Measurements from ENCODE around the gene MSI2.
A peak's percentile ranks its signal among the peaks of the same experiment; 100 is the strongest.

MSI2 gene

GRCh38 chr17:57431415-57431814 lies 175.1 kb downstream of the MSI2 start:
- DNase-seq (ENCODE audit: insufficient read length) (no peak), FAIRE-seq (no peak)
- TF ChIP-seq POLR2AphosphoS5 (IDR thresholded peaks at IDR 0.05; ENCODE audit: low read depth, low read length) (no peak), TAF1 (IDR thresholded peaks at IDR 0.05; ENCODE audit: borderline replicate concordance, low read depth, low read length) (no peak), POLR2A (IDR thresholded peaks at IDR 0.05; ENCODE audit: low read depth, low read length) (no peak)

GRCh38 chr17:57432507-57433277 lies 176.4 kb downstream of the MSI2 start:
- no peak for TF ChIP-seq POLR2A (IDR thresholded peaks at IDR 0.05; ENCODE audit: low read depth, low read length)
- no peak for TF ChIP-seq POLR2AphosphoS5 (IDR thresholded peaks at IDR 0.05; ENCODE audit: low read depth, low read length)
- TF ChIP-seq TAF1 (IDR thresholded peaks at IDR 0.05; ENCODE audit: borderline replicate concordance, low read depth, low read length) = no peak
- FAIRE-seq = no peak
- no peak for DNase-seq (ENCODE audit: insufficient read length)

GRCh38 chr17:57433452-57433851 lies 177.1 kb downstream of the MSI2 start:
- FAIRE-seq = no peak
- no peak for DNase-seq (ENCODE audit: insufficient read length)
- no peak for TF ChIP-seq POLR2AphosphoS5 (IDR thresholded peaks at IDR 0.05; ENCODE audit: low read depth, low read length)
- no peak for TF ChIP-seq TAF1 (IDR thresholded peaks at IDR 0.05; ENCODE audit: borderline replicate concordance, low read depth, low read length)
- no peak for TF ChIP-seq POLR2A (IDR thresholded peaks at IDR 0.05; ENCODE audit: low read depth, low read length)

- FAIRE-seq (no peak), DNase-seq (ENCODE audit: insufficient read length) (no peak)
- TF ChIP-seq TAF1 (IDR thresholded peaks at IDR 0.05; ENCODE audit: borderline replicate concordance, low read depth, low read length) (no peak), POLR2A (IDR thresholded peaks at IDR 0.05; ENCODE audit: low read depth, low read length) (no peak), POLR2AphosphoS5 (IDR thresholded peaks at IDR 0.05; ENCODE audit: low read depth, low read length) (no peak)
Observed at GRCh38 chr17:57434361-57434760, 178.0 kb downstream of the MSI2 start.

GRCh38 chr17:57436565-57436964 lies 180.2 kb downstream of the MSI2 start:
- FAIRE-seq = no peak
- DNase-seq (ENCODE audit: insufficient read length) = no peak
- no peak for TF ChIP-seq POLR2AphosphoS5 (IDR thresholded peaks at IDR 0.05; ENCODE audit: low read depth, low read length)
- no peak for TF ChIP-seq TAF1 (IDR thresholded peaks at IDR 0.05; ENCODE audit: borderline replicate concordance, low read depth, low read length)
- TF ChIP-seq POLR2A (IDR thresholded peaks at IDR 0.05; ENCODE audit: low read depth, low read length) = no peak

GRCh38 chr17:57438066-57438731 lies 181.9 kb downstream of the MSI2 start:
- FAIRE-seq = no peak
- DNase-seq (ENCODE audit: insufficient read length) = no peak
- no peak for TF ChIP-seq POLR2A (IDR thresholded peaks at IDR 0.05; ENCODE audit: low read depth, low read length)
- TF ChIP-seq TAF1 (IDR thresholded peaks at IDR 0.05; ENCODE audit: borderline replicate concordance, low read depth, low read length) = no peak
- no peak for TF ChIP-seq POLR2AphosphoS5 (IDR thresholded peaks at IDR 0.05; ENCODE audit: low read depth, low read length)

- FAIRE-seq (no peak), DNase-seq (ENCODE audit: insufficient read length) (no peak)
- TF ChIP-seq POLR2AphosphoS5 (IDR thresholded peaks at IDR 0.05; ENCODE audit: low read depth, low read length) (no peak), POLR2A (IDR thresholded peaks at IDR 0.05; ENCODE audit: low read depth, low read length) (no peak), TAF1 (IDR thresholded peaks at IDR 0.05; ENCODE audit: borderline replicate concordance, low read depth, low read length) (no peak)
Observed at GRCh38 chr17:57439651-57440050, 183.3 kb downstream of the MSI2 start.

- FAIRE-seq = peak; percentile 75
- peak; percentile 48 for DNase-seq (ENCODE audit: insufficient read length)
- TF ChIP-seq TAF1 (IDR thresholded peaks at IDR 0.05; ENCODE audit: borderline replicate concordance, low read depth, low read length) = no peak
- TF ChIP-seq POLR2A (IDR thresholded peaks at IDR 0.05; ENCODE audit: low read depth, low read length) = no peak
- TF ChIP-seq POLR2AphosphoS5 (IDR thresholded peaks at IDR 0.05; ENCODE audit: low read depth, low read length) = no peak
Observed at GRCh38 chr17:57440522-57441269, 184.4 kb downstream of the MSI2 start.

- DNase-seq (ENCODE audit: insufficient read length) (no peak), FAIRE-seq (peak; percentile 17)
- TF ChIP-seq POLR2A (IDR thresholded peaks at IDR 0.05; ENCODE audit: low read depth, low read length) (no peak), TAF1 (IDR thresholded peaks at IDR 0.05; ENCODE audit: borderline replicate concordance, low read depth, low read length) (no peak), POLR2AphosphoS5 (IDR thresholded peaks at IDR 0.05; ENCODE audit: low read depth, low read length) (no peak)
Observed at GRCh38 chr17:57441270-57441600, 184.9 kb downstream of the MSI2 start.

- DNase-seq (ENCODE audit: insufficient read length) (no peak), FAIRE-seq (peak; percentile 53)
- TF ChIP-seq TAF1 (IDR thresholded peaks at IDR 0.05; ENCODE audit: borderline replicate concordance, low read depth, low read length) (no peak), POLR2AphosphoS5 (IDR thresholded peaks at IDR 0.05; ENCODE audit: low read depth, low read length) (no peak), POLR2A (IDR thresholded peaks at IDR 0.05; ENCODE audit: low read depth, low read length) (no peak)
Observed at GRCh38 chr17:57442401-57442823, 186.1 kb downstream of the MSI2 start.

GRCh38 chr17:57442914-57443571 lies 186.7 kb downstream of the MSI2 start:
- no peak for DNase-seq (ENCODE audit: insufficient read length)
- TF ChIP-seq POLR2A (IDR thresholded peaks at IDR 0.05; ENCODE audit: low read depth, low read length) (no peak), TAF1 (IDR thresholded peaks at IDR 0.05; ENCODE audit: borderline replicate concordance, low read depth, low read length) (no peak), POLR2AphosphoS5 (IDR thresholded peaks at IDR 0.05; ENCODE audit: low read depth, low read length) (no peak)
- FAIRE-seq = no peak
